Non-pigmented ciliary epithelial cell (primary cell): Measurements from ENCODE around the gene KPNB1.
A peak's percentile ranks its signal among the peaks of the same experiment; 100 is the strongest.

ENCODE experiments used
- DNase-seq: peaks from one replicate; pipeline ENCODE4 v3.0.0-alpha.2; 2010; ENCODE audit warnings: low read depth

The KPNB1 gene

DNA sequence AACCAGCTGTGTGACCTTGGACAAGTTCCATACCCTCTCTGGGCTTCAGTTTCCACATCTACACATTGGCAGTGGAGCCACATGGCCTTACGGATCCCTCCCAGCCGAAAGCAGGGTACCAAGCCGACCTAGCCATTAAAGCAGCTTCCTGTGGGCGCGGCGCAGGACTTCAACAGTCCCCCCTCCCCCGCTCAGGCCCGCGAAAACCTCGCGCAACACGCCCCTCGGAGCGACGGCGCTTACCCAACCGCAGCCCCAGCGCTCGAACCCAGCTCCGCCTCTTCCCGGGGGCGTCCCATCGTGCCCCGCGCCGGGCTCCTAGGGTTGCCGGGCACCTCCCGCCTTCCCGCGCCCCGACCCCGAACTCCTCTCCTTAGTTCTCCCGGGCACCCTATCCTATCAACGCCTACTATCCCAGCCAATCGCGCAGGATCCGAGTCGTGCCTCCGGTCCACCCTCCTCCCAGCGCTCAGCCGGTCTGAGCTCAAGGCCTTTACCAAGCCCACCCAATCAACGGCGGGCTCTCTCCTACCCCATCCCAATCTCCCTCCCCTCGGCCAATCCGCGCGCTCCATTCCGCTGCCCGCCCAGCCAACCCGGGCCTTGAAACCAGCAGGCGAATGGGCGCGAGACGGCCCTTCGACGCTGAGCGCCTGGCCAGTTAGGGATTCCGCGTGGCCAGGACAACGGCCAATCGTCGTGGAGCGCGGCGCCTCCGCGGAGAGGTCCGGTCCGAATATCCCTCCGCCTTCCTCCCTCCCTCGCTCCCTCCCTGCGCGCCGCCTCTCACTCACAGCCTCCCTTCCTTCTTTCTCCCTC is at the start of gene KPNB1:
TSS of gene KPNB1 (plus strand) at position 767 of the 819 bp plus-strand sequence. CDS start 326 bp downstream, outside the sequence.
- DNase-seq, result peak; percentile 99

GRCh38 chr17:47603830-47604597 is 45.7 kb upstream of the KPNB1 start:
- no peak for DNase-seq

DNA sequence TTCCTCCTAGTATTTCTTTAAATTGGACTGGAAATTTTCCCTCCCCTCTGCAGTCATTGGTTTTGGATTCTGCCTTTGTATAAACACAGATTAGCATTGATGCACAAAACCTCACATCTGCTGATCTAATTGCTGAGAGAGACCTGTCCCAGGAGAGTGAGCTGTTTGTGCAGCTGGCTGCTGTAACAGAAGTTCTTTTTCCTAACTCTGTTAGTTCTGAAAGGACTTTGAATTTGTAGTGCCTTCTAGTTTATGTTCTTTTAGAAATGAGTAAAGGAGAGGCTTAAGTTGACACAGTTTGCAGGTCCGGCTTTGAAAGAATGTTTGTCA is 45.2 kb upstream of the KPNB1 start:
- DNase-seq, result peak; percentile 40

GRCh38 chr17:47605011-47605410 is 44.7 kb upstream of the KPNB1 start:
- no peak for DNase-seq

- no peak for DNase-seq
Observed at GRCh38 chr17:47607481-47607880, 42.2 kb upstream of the KPNB1 start.

GRCh38 chr17:47611372-47612350 is 38.1 kb upstream of the KPNB1 start:
- DNase-seq, result no peak

DNA sequence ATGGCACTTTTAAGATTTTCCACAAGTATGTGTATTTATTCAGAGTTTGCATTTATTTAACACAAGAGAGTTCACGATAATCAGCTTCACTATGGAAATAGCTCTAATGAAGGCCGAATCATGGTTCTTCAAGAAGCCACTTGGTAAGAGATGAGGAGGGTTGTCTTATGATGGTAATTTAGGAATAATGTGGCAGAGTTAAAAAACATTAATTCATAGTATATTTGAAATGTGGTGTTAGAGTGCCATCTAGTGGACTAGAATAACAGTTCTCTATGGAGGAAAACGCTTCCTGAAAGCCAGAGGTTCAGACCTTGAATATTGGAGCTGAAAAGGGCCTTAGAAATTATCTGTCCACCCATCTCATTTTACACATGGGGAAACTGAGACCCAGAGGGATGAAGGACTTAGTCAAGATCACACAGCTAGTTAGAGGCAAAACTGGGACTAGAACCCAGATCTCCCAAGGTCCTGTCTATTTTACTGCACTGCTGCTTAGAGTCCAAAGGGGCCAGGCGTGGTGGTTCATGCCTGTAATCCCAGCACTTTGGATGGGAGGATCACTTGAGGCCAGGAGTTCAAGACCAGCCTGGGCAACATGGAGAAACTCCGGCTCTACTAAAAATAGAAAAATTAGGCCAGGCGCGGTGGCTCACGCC is 33.8 kb upstream of the KPNB1 start:
- no peak for DNase-seq

DNA sequence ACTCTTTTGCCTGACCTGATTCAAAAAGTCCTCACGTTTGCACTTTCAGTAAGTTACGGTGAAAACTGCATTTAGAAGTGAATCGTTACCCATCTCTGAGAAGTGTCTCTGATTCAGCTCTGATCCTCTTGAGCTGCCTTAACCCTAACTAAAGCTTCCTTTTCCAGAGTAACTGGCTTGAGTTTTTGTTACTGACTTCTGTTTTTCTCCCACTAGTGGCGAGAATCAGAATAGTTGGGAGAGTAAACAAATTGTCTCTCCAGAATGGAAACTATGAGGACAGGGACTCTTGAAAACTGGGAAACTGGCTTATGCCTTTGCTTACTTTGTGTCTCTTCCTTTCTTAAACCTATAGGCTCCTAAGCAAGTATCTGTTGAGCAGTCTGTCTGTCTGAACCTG is 31.3 kb upstream of the KPNB1 start:
- DNase-seq, result no peak

DNA sequence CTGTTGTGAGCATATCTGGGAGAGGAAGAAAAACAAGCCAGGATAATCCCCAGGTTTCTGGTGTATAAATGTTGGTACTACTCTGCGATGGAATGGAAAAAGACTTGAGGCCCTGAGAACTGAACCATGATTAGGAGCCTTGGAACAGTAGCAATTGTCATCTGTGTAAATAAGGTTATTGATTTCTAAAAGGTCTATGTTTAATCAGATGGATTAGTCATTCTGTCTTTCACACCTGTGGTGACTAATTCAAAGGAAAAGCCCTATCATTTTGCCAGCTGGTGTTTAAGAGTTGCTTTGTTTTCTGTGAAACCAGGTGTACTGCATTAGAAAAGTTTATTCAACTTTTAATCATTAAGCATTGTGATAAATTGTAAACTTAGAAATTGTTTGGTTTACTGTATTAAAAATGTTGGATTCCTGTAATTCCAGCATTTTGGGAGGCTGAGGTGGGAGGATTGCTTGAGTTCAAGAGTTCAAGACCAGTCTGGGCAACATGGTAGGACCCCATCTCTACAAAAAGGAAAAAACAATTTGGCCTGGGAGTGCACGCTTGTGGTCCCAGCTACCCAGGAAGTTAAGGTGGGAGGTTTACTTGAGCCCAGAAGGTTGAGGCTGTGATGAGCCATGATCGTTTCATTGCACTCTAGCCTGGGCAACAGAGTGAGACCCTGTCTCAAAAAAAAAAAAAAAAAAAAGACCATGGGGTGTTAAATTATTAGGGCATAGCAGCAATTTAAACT is 29.0 kb upstream of the KPNB1 start:
- no peak for DNase-seq

- peak; percentile 88 for DNase-seq
Observed at GRCh38 chr17:47621293-47622179, 28.2 kb upstream of the KPNB1 start.

- no peak for DNase-seq
Observed at GRCh38 chr17:47622180-47622549, 27.6 kb upstream of the KPNB1 start.

DNA sequence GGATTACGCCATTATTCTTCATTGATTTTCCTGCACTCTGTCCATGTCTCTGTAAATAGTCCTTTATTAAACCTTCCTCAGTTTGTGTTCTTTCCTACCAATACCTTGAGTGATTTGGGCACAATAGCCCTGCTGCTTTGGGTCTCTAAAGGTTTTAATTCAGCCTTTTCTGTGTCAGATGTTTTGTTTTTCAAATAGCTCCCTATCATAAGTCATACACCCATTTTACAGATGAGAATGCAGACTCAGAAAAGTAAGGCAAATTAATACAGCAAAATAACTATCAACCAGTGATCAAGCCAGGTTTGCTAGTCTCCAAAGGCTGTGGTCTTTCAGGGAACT is 25.0 kb upstream of the KPNB1 start:
- no peak for DNase-seq

- DNase-seq, result no peak
Observed at GRCh38 chr17:47628014-47628566, 21.6 kb upstream of the KPNB1 start.

DNA sequence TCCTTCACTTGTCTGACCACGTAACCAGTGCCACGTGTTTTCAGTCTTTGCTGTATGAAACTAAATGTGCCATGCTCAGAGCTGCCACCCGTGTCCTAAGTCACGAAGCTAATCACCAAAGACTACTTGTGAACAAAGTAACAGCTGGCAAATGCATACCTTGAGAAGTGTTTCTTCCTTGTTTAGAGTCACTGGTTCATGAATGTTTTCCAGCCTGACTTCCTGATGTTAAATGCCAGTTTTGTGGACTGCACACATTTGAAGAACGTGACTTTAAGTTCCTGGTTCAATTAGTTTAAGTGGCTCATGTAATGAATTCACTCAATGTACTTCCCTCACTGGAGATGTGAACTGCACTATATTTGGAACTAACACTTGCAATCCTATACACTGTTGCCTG is 19.9 kb upstream of the KPNB1 start:
- no peak for DNase-seq

DNA sequence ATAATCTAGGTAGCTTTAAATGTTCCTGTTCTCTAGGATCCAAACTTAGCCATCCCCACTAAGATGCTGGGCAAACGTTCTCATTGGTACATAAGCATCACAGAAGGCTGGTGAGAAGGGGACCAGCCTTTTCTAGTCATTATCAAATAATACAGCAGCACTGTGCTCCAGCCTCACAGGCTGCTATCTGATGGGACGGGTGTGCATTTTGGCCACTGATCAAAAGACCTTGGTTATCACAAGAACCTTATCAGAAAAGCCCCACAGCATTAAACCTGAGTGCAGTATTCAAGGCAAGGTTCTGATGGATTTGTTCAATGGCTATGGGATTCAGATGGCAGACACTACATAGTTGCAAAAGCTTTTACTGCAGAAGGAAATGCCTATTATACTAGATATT is 19.1 kb upstream of the KPNB1 start:
- DNase-seq, result no peak

DNA sequence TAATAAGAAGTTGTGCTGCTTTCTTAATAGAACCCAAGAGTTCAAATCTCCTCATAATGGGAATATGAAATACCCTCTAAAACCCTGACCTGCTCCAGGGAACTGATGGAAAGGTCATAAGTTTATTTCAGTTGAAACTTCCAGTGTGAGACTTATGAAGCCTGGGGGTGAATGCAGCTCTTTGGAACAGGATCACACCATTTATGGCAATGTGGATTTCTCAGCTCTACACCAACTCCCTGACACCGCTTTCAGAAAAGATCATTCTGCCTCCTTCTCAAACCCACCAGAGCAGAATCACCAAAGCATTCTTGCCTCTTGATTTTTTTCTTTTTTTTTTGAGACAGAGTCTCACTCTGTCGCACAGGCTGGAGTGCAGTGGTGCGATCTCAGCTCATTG is 16.7 kb upstream of the KPNB1 start:
- DNase-seq, result no peak

GRCh38 chr17:47633996-47634395 is 15.7 kb upstream of the KPNB1 start:
- DNase-seq, result no peak

DNA sequence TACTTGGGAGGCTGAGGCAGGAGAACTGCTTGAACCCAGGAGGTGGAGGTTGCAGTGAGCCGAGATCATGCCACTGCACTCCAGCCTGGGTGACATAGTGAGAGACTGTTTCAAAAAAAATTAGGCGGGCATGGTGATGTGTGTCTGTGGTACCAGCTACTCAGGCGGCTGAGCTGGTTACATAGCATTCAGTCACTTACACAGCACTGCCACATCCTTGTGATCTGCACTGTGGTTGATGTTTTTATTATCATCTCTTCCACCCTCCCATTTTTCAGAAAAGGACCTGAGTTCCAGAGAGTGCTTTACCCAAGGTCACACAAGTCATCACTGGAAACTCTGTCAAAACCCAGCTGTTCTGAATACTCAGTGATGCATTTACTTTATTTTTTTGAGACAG is 14.8 kb upstream of the KPNB1 start:
- no peak for DNase-seq

DNA sequence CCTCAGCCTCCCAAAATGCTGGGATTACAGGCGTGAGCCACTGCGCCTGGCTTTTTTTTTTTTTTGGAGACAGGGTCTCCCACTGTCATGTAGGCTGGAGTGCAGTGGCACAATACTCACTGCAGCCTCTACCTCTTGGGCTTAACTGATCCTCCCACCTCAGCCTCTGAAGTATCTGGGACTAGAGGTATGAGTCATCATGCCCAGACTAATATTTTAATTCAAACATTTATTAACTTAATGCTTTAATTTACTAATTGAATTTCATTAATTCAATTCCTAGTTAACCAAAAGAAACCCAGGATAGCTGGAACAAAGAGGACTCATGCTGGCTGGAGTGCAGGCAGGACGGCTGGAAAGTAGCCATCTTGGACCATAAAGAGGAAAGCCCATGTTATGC is 14.0 kb upstream of the KPNB1 start:
- no peak for DNase-seq
